GM21367 (cell line): ENCODE data around the gene GLCE.
"Not testable (repeated sequence)": the region's sequence is repeated elsewhere in the genome, so short reads cannot be mapped to it uniquely, and the experiment has no call there.

ENCODE experiments used
- ATAC-seq: cut with Tn5 transposase; IDR thresholded peaks from one replicate; pipeline ENCODE4 v1.9.1; 2021; ENCODE audit not compliant: unreplicated experiment

GLCE gene

GRCh38 chr15:69293741-69294615 is 133.5 kb downstream of the GLCE start:
- ATAC-seq, result no peak

- no peak for ATAC-seq
These were observed 136.2 kb downstream of the GLCE start for GRCh38 chr15:69296606-69297005.

GRCh38 chr15:69297642-69298353 is 137.4 kb downstream of the GLCE start:
- ATAC-seq, result no peak

- no peak for ATAC-seq
These were observed 137.9 kb downstream of the GLCE start for GRCh38 chr15:69298354-69298696.

GRCh38 chr15:69298697-69299441 is 138.4 kb downstream of the GLCE start, which contains the start of gene PAQR5:
Gene PAQR5, plus strand, starts transcription at chr15:69298912. Its CDS starts 61,169 bp downstream, at chr15:69360081.
- ATAC-seq, result no peak

- no peak for ATAC-seq
These were observed 139.0 kb downstream of the GLCE start for GRCh38 chr15:69299451-69299886.

- ATAC-seq, result no peak
These were observed 139.6 kb downstream of the GLCE start for GRCh38 chr15:69299943-69300588.

GRCh38 chr15:69301101-69301500 is 140.7 kb downstream of the GLCE start:
- not testable (repeated sequence) for ATAC-seq

GRCh38 chr15:69302087-69302486 is 141.7 kb downstream of the GLCE start:
- ATAC-seq, result not testable (repeated sequence)

GRCh38 chr15:69302929-69303328 is 142.5 kb downstream of the GLCE start:
- no peak for ATAC-seq

- ATAC-seq, result no peak
These were observed 143.1 kb downstream of the GLCE start for GRCh38 chr15:69303337-69304181.

- ATAC-seq, result no peak
These were observed 143.7 kb downstream of the GLCE start for GRCh38 chr15:69304182-69304545.

GRCh38 chr15:69305204-69305931 is 144.9 kb downstream of the GLCE start:
- no peak for ATAC-seq

- no peak for ATAC-seq
These were observed 145.6 kb downstream of the GLCE start for GRCh38 chr15:69305933-69306568.

GRCh38 chr15:69307939-69308338 is 147.5 kb downstream of the GLCE start:
- ATAC-seq, result no peak

- no peak for ATAC-seq
These were observed 148.5 kb downstream of the GLCE start for GRCh38 chr15:69308949-69309348.

GRCh38 chr15:69311319-69311721 is 150.9 kb downstream of the GLCE start:
- ATAC-seq, result no peak

- ATAC-seq, result no peak
These were observed 153.1 kb downstream of the GLCE start for GRCh38 chr15:69313432-69314000.

- ATAC-seq, result no peak
These were observed 153.7 kb downstream of the GLCE start for GRCh38 chr15:69314131-69314530.
